Mesodermal cell (in vitro differentiated cells): ENCODE data around the gene NT5DC2.

Experiments used
- H3K27ac ChIP-seq: 2 replicates; pipeline ENCODE4 v1.7.0; 2013; ENCODE audit warnings: mild to moderate bottlenecking, low read depth, low read length, moderate library complexity; ENCODE audit not compliant: severe bottlenecking
- H3K36me3 ChIP-seq: 2 replicates; pipeline ENCODE4 v1.7.1; 2013; ENCODE audit warnings: mild to moderate bottlenecking, low read length, moderate library complexity; ENCODE audit not compliant: control insufficient read depth, insufficient read depth
- H3K4me1 ChIP-seq: one replicate; pipeline ENCODE4 v1.7.1; 2013; ENCODE audit warnings: mild to moderate bottlenecking, low read length; ENCODE audit not compliant: insufficient read depth, control insufficient read depth, poor library complexity, severe bottlenecking
- H3K4me3 ChIP-seq: 2 replicates; pipeline ENCODE4 v1.7.0; 2013; ENCODE audit warnings: low read length, control low read depth, mild to moderate bottlenecking; ENCODE audit not compliant: insufficient read depth, poor library complexity, severe bottlenecking; ENCODE audit errors: extremely low read depth
- H3K9me3 ChIP-seq: 2 replicates; pipeline ENCODE4 v1.7.1; 2013; ENCODE audit warnings: mild to moderate bottlenecking, low read length, moderate library complexity; ENCODE audit not compliant: control insufficient read depth
- WGBS, 2 experiments: methylation state at CpG; one replicate each; pipeline ENCODE4 v1.1.5; 2013; ENCODE audit warnings: missing lambda C conversion rate in 2 of 2; ENCODE audit not compliant: insufficient coverage in 2 of 2; 5-methylcytosine and 5-hydroxymethylcytosine counted together

The NT5DC2 gene

GRCh38 chr3:52516509-52517195, 17.0 kb downstream of the NT5DC2 start:
- H3K36me3 ChIP-seq: no peaks in the 10 kb centered on the region
- no peak overlapping the region for H3K27ac ChIP-seq
- no peaks in the 10 kb centered on the region for H3K9me3 ChIP-seq
- 89 to 94% methylated on average over 18 to 19 of the region's 19 CpGs for WGBS, 2 experiments
- no peak overlapping the region for H3K4me3 ChIP-seq
- no peaks in the 10 kb centered on the region for H3K4me1 ChIP-seq

- Histone ChIP-seq H3K4me3 (no peak overlapping the region), H3K27ac (no peak overlapping the region), H3K9me3 (no peaks in the 10 kb centered on the region), H3K36me3 (no peaks in the 10 kb centered on the region), H3K4me1 (no peaks in the 10 kb centered on the region)
- 78 to 80% methylated on average over 6 of the region's 6 CpGs for WGBS, 2 experiments
These were observed 18.5 kb downstream of the NT5DC2 start for GRCh38 chr3:52515192-52515591.

- WGBS, 2 experiments: 83 to 86% methylated on average over 5 to 10 of the region's 11 CpGs
- H3K27ac ChIP-seq: no peak overlapping the region
- no peaks in the 10 kb centered on the region for H3K4me1 ChIP-seq
- no peaks in the 10 kb centered on the region for H3K9me3 ChIP-seq
- H3K36me3 ChIP-seq: no peaks in the 10 kb centered on the region
- H3K4me3 ChIP-seq: no peak overlapping the region
These were observed 19.1 kb downstream of the NT5DC2 start for GRCh38 chr3:52514576-52514975.

GRCh38 chr3:52513281-52513680, 20.4 kb downstream of the NT5DC2 start:
- no peaks in the 10 kb centered on the region for H3K4me1 ChIP-seq
- 84 to 92% methylated on average over 6 to 7 of the region's 7 CpGs for WGBS, 2 experiments
- no peaks in the 10 kb centered on the region for H3K36me3 ChIP-seq
- no peak overlapping the region for H3K27ac ChIP-seq
- H3K4me3 ChIP-seq: no peak overlapping the region
- H3K9me3 ChIP-seq: no peaks in the 10 kb centered on the region

GRCh38 chr3:52512727-52513126, 20.9 kb downstream of the NT5DC2 start:
- WGBS, 2 experiments: 85% methylated on average over 16 to 17 of the region's 17 CpGs
- Histone ChIP-seq H3K27ac (no peak overlapping the region), H3K36me3 (no peaks in the 10 kb centered on the region), H3K9me3 (no peaks in the 10 kb centered on the region), H3K4me3 (no peak overlapping the region), H3K4me1 (no peaks in the 10 kb centered on the region)

- Histone ChIP-seq H3K4me1 (no peaks in the 10 kb centered on the region), H3K36me3 (no peaks in the 10 kb centered on the region), H3K4me3 (no peak overlapping the region), H3K9me3 (no peaks in the 10 kb centered on the region), H3K27ac (no peak overlapping the region)
- whole genome bisulfite sequencing, 2 experiments: 61 to 76% methylated on average over 7 of the region's 8 CpGs
These were observed 21.6 kb downstream of the NT5DC2 start for GRCh38 chr3:52512105-52512504.

GRCh38 chr3:52511509-52511908, 22.1 kb downstream of the NT5DC2 start:
- Histone ChIP-seq H3K4me1 (no peaks in the 10 kb centered on the region), H3K36me3 (no peaks in the 10 kb centered on the region), H3K4me3 (no peak overlapping the region), H3K9me3 (no peaks in the 10 kb centered on the region), H3K27ac (no peak overlapping the region)
- 83 to 88% methylated on average over 7 of the region's 7 CpGs for WGBS, 2 experiments

- Histone ChIP-seq H3K4me1 (no peaks in the 10 kb centered on the region), H3K4me3 (no peak overlapping the region), H3K36me3 (no peaks in the 10 kb centered on the region), H3K27ac (no peak overlapping the region), H3K9me3 (no peaks in the 10 kb centered on the region)
- 86 to 87% methylated on average over 9 to 11 of the region's 12 CpGs for WGBS, 2 experiments
These were observed 23.8 kb downstream of the NT5DC2 start for GRCh38 chr3:52509753-52510328.

- H3K4me3 ChIP-seq: no peak overlapping the region
- no peaks in the 10 kb centered on the region for H3K9me3 ChIP-seq
- 71 to 87% methylated on average over 4 of the region's 5 CpGs for WGBS, 2 experiments
- no peaks in the 10 kb centered on the region for H3K4me1 ChIP-seq
- H3K27ac ChIP-seq: no peak overlapping the region
- H3K36me3 ChIP-seq: no peaks in the 10 kb centered on the region
These were observed 26.3 kb downstream of the NT5DC2 start for GRCh38 chr3:52507359-52507758.

GRCh38 chr3:52506266-52506966, 27.2 kb downstream of the NT5DC2 start:
- H3K27ac ChIP-seq: no peak overlapping the region
- no peak overlapping the region for H3K4me3 ChIP-seq
- no peaks in the 10 kb centered on the region for H3K9me3 ChIP-seq
- H3K4me1 ChIP-seq: no peaks in the 10 kb centered on the region
- no peaks in the 10 kb centered on the region for H3K36me3 ChIP-seq
- WGBS, 2 experiments: 91 to 93% methylated on average over 19 to 27 of the region's 27 CpGs

GRCh38 chr3:52504977-52505376, 28.7 kb downstream of the NT5DC2 start:
- no peak overlapping the region for H3K27ac ChIP-seq
- H3K9me3 ChIP-seq: no peaks in the 10 kb centered on the region
- no peak overlapping the region for H3K4me3 ChIP-seq
- WGBS, 2 experiments: 85 to 92% methylated on average over 9 to 10 of the region's 10 CpGs
- H3K36me3 ChIP-seq: no peaks in the 10 kb centered on the region
- no peaks in the 10 kb centered on the region for H3K4me1 ChIP-seq
